ENCODE measurements around the gene PEPD.

- TF ChIP-seq EZH2 (IDR thresholded peaks at IDR 0.05; ENCODE audit: borderline replicate concordance, low read length) = no peak
- TF ChIP-seq CTCF (conservative IDR thresholded peaks at IDR 0.05 in 1 of 2, IDR thresholded peaks at IDR 0.05 in 1 of 2; ENCODE audit: extremely low read depth in 1 of 2, insufficient read depth in 1 of 2, low read depth in 1 of 2, low read length in 2 of 2) = no peak
These were observed 129.0 kb downstream of the PEPD start for GRCh38 chr19:33392341-33393285.

Data from mammary epithelial cell (primary cell).